ENCODE results near the gene TMEM63B. TPM values are rescaled to one million over a fixed set of nuclear protein-coding genes. Genes with fewer than 3 reads are reported as not detected.

TMEM63B gene
- total RNA-seq, 1 donor from 2014 or later: 44.5 TPM

GRCh38 chr6:44201638-44202303 lies 74.4 kb downstream of the TMEM63B start:
- intact Hi-C loops (cut with DNase I): no loop called here
- ATAC-seq (no peak), DNase-seq (ENCODE audit: missing footprints) (no peak)

DNA sequence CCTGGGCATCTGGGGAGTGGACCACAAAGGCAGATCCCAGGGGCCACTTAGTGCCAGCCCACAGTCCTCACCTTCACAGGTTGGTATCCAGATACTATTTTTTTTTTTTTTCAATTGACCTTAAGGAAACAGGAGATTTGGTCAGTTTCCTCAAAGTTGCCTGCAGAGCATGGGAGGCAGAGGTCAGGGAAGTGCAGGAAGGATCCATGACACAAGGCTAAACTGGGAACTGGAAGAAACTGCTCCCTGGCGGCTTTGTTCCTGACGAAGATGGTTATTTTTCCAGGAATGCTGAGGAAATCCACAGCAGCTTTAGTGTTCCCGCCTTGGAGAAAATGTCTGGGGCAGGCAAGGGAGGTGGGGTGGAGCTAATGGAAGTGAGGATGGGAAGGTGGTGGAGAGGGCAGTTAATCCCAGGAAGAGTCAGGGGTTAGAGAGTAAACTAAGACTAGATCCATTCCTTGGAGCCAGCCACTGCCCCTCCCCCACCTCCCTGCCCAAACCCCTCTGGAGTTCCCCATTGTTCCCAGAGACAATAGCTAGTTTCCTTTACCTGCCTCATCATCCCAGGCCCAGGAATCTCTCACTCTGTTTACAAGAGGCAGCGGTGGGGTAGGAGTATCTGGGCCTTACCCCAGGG lies 75.1 kb downstream of the TMEM63B start:
- DNase-seq (ENCODE audit: missing footprints): no peak
- intact Hi-C loops (cut with DNase I): no loop called here
- ATAC-seq: no peak

GRCh38 chr6:44202972-44203750 lies 75.8 kb downstream of the TMEM63B start:
- DNase-seq (ENCODE audit: missing footprints): no peak
- intact Hi-C loops (cut with DNase I): no loop called here
- ATAC-seq: no peak

- no peak for ATAC-seq
- no peak for DNase-seq (ENCODE audit: missing footprints)
- intact Hi-C loops (cut with DNase I): no loop called here
Observed at GRCh38 chr6:44203955-44204354, 76.6 kb downstream of the TMEM63B start.

Other genes with a start within 250 kb of the TMEM63B start
- gene MRPL14, start 102 bp upstream of the TMEM63B start, total RNA-seq: 41.7 TPM
- 0.27 TPM for gene CAPN11, start 31.3 kb downstream of the TMEM63B start, total RNA-seq
- gene MYMX, start 89.4 kb downstream of the TMEM63B start, total RNA-seq: not detected
- gene SLC29A1, start 96.0 kb downstream of the TMEM63B start, total RNA-seq: 170 TPM
- gene HSP90AB1, start 119.5 kb downstream of the TMEM63B start, total RNA-seq: 867 TPM
- gene SLC35B2, start 130.0 kb downstream of the TMEM63B start, total RNA-seq: 21.3 TPM
- gene NFKBIE, start 138.0 kb downstream of the TMEM63B start, total RNA-seq: 2.4 TPM
- gene TMEM151B, start 142.9 kb downstream of the TMEM63B start, total RNA-seq: not detected
- 10.6 TPM for gene AARS2, start 185.8 kb downstream of the TMEM63B start, total RNA-seq
- not detected for gene SPATS1, start 215.1 kb downstream of the TMEM63B start, total RNA-seq